NCI-H2107 treated with DMSO at 0.1 percent for 48 hours (cell line): ENCODE results near the gene ZBTB4.

Source experiments
- DNase-seq: peaks from one replicate; lab custom pipeline; 2025; ENCODE audit not compliant: unreplicated experiment; lab: John Stamatoyannopoulos, UW

Gene ZBTB4

GRCh38 chr17:7423679-7424078, 55.8 kb downstream of the ZBTB4 start:
- no peak for DNase-seq

- no peak for DNase-seq
Measured at GRCh38 chr17:7421186-7421585, 58.2 kb downstream of the ZBTB4 start.

GRCh38 chr17:7419819-7420610, 59.4 kb downstream of the ZBTB4 start, which contains the start of gene SPEM1:
TSS of gene SPEM1 (plus strand) at chr17:7420324. CDS start at chr17:7420385, 61 bp downstream.
- DNase-seq: no peak

- no peak for DNase-seq
Measured at GRCh38 chr17:7418472-7419152, 60.8 kb downstream of the ZBTB4 start.

- DNase-seq: no peak
Measured at GRCh38 chr17:7417056-7417655, 62.3 kb downstream of the ZBTB4 start.

GRCh38 chr17:7416323-7416722, 63.1 kb downstream of the ZBTB4 start:
- no peak for DNase-seq

GRCh38 chr17:7415784-7416183, 63.6 kb downstream of the ZBTB4 start:
- no peak for DNase-seq

GRCh38 chr17:7414837-7415236, 64.6 kb downstream of the ZBTB4 start:
- DNase-seq: no peak

GRCh38 chr17:7413346-7413985, 66.0 kb downstream of the ZBTB4 start:
- DNase-seq: no peak

- DNase-seq: no peak
Measured at GRCh38 chr17:7411427-7411750, 68.0 kb downstream of the ZBTB4 start.

- no peak for DNase-seq
Measured at GRCh38 chr17:7410634-7411426, 68.6 kb downstream of the ZBTB4 start.

- DNase-seq: no peak
Measured at GRCh38 chr17:7409716-7410115, 69.7 kb downstream of the ZBTB4 start.
